Fibroblast of skin of abdomen (primary cell): Measurements from ENCODE around the gene PRRX2.

Source experiments
- DNase-seq: peaks from one replicate; pipeline ENCODE4 v3.0.0-alpha.2; 2013

Gene PRRX2

DNA sequence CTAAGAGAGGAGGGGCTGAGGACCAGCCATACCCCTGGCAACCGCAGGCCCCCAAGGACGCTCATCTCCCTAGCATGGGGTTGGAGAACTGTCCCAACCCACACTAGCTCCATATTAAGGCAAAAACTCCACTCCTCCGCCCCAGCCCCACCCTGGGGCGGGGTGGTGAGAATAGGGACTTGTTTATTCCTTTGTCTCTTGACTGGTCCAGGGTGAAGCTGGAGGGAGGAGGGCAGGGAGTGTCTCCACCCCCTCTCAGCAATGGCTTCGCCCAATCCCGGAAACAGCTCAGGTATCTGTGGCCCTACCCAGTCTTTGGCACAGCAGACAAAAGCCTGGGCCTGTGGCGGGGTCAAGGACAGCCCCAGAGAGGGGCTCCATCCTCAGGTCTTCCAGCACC is 16.9 kb downstream of the PRRX2 start:
- DNase-seq: no peak

DNA sequence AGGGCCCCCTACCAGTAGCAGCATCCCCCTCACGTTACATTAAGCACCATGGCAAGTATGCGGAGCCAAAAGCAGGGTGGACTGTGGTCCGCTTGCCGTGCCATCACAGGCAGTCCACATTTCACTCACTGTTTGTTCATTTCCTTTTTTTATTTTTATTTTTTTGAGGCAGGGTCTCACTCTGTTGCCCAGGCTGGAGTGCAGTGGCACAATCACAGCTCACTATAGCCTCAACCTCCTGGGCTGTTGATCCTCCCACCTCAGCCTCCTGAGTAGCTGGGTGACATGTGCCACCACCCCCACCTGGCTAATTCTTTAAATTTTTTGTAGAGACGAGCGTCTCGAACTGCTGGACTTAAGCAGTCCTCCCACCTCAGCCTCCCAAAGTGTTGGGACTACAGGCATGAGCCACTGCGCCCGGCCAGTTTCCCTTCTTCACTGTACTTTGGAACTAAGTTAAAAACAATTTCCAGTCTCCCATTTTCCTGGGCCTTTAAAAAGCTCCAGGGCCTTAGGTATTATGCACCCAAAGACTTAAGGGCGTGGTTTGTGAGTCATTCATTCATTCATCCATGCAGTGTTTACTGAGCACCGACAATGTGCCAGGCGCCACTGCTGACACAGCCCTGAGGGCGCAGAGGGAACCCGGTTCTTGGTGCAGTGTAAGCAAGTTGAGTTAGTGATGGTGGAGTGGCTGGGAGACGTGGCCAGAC is 19.9 kb downstream of the PRRX2 start:
- no peak for DNase-seq

- DNase-seq: no peak
Observed at GRCh38 chr9:129685933-129686259, 20.4 kb downstream of the PRRX2 start.

DNA sequence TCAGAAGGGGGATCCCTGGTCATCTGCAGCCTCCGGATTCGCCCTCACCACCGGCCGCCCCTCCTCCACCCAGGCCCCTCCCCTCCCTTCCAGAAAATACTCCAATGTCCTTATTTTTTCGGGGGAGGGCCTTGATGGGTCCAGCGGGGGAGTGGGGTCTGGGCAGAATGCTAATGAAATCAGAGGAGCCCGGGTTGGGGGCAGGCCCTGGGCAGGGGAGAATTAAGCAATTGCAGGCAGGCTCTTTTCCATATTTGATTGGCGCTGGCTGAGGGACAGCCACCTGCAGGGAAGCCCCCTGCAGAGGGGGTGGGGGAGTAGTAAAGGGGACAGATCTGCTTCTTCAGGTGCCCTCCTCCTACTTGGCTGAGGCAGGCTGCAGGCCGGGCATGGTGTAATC is 21.3 kb downstream of the PRRX2 start:
- no peak for DNase-seq

DNA sequence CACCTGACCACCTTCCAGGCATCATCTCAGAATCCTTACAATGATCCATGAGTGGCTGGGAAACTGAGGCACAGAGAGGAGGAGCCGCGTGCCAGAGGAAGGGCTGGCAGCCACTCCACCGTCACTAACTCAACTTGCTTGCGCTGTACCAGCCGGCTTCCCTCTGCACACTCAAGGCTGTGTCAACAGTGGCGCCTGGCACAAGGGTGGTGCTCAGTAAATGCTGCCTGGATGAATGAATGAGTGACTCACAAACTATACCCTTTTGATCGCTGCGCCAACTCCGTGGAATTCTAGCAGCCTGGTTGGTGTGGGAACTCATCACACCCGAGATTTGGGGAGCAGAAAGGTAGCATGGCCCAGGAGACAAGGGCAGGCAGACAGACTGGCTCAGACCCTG is 21.9 kb downstream of the PRRX2 start:
- no peak for DNase-seq

DNA sequence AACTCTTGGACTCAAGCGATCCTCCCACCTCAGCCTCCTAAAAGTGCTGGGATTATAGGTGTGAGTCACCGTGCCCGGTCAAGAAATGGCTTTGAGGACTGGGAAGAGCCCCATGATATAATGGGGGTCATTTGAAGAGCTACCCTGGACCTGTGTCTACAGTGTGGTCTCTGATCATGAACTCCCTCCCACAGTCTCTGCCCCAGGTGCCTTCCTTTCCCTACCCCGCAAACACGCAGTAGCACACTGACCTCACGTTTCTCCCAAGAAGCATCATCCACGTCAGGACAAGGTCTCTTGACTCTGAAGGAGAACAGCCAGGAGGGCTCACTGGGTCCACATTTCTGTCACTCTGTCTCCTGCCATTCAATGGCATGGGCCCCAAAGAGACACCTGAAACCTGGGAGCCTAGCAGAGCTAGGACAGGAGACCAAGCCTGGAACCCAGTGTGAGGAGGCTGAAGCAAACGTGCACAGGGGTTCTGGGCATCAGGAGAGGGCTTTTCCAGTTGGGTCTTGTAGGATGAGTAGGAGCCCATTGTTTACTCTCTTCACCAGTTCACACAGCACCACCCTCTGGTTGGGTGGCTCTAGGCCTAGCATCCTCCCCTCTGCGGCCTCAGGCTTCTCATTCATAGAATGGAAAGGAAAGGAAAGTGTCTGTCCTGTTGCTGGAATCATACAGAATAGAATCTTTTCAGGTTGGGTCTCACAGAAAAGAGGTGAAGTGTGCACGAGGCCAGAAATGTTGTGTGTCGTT is 23.0 kb downstream of the PRRX2 start:
- DNase-seq: no peak

DNA sequence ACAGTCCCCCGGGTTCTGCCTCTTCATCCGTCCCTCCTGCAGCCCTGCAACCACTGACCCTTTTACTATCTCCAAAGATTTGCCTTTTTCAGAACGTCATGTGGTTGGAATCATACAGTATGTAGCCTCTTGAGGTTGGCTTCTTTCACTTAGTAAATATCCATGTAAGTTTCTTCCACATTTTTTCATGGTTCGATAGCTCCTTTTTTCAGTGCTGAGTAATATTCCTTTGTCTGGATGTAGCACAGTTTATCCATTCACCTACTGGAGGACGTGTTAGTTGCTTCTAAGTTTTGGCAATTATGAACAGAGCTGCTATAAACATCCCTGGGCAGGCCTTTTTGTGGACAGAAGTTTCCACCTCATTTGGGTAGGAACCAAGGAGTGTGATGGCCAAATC is 27.1 kb downstream of the PRRX2 start:
- no peak for DNase-seq

DNA sequence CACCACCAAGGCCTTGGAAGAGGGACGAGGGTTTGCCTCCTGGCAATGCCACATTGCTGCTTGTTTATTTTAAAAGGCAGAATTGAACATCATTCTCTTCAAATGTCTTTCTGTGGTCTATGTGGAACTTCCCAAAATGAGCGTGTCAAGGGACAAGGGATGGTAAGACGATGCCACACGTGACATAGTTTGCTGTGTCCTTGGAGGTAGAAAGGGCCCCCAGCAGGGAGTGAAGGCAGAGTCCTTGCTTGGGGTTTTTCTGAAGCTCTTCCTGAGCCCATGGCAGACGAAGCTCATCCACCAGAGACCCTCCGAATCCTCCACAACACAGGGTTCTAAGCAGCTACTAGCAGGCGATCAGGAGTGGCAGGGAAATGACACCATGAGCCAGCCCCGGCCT is 28.3 kb downstream of the PRRX2 start:
- no peak for DNase-seq

GRCh38 chr9:129694243-129694646 is 28.8 kb downstream of the PRRX2 start:
- DNase-seq: no peak

DNA sequence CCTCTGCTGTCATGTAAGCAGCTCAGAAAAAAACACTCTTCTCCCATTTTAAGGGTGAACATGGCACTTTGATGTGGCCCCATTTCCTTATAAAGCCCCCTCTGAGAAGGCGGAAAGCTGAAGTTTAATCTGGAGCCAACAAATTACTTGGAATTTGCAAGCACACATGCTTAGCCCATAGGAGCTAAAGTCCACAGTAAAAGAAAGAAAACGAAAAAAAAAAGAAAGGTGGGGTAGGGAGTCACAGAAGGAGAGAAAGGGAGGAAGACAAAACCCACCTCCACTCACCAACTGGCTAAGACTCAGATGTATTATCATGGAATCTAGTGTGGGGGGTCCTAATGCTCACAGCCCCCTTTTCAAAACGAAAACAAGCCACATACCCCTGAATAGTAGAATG is 30.4 kb downstream of the PRRX2 start:
- DNase-seq: no peak

GRCh38 chr9:129696944-129697655 is 31.7 kb downstream of the PRRX2 start:
- DNase-seq: peak; percentile 81

DNA sequence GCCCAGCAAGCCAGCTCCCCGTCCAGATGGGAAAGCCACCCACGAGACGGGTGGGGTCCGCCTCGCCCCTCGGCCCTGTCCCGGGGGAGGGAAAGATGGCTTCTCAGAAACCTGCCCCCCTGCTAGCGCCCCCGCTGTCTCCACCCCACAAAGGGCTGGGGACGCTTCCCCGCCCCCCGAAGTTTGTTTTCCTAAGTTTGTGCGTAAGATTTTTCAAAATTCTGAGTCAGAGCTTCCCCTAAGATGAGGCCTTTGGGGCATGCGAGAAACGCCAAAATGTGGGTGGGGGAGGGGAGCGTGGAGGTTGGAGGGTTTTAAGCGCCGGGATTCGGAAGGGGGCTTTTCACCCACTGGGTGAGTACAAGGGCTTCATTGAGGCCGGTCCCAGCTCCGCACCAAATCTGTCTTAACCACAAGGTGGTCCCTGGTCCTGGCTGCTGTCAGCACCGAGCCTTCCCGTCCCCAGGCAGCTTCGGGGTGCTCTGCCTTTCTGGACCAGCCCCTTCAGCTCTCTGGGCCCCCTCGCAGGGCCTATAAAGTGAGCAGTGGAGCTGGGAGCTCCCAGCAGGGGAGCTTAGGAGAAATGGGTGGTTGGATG is 32.3 kb downstream of the PRRX2 start:
- peak; percentile 92 for DNase-seq

- peak; percentile 67 for DNase-seq
Observed at GRCh38 chr9:129698254-129698757, 32.9 kb downstream of the PRRX2 start.

DNA sequence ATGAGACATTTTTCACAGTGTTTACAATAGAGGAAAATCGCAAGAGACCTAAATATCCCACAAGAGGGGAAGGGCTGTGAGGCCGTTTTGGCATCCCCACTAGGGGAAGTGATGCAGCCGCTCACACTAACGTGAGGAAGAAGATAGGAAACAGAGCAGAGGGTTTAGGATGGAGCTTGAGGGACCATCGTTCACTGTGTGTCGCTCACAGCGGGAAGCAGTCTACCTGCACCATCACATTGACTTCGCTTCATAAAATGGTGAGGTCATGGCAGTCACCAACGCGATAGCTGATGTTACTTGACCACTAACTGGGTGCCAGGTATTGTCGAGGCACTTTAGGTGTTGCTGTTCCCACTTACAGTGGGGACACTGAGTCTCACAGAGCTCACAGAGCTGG is 35.6 kb downstream of the PRRX2 start:
- no peak for DNase-seq

DNA sequence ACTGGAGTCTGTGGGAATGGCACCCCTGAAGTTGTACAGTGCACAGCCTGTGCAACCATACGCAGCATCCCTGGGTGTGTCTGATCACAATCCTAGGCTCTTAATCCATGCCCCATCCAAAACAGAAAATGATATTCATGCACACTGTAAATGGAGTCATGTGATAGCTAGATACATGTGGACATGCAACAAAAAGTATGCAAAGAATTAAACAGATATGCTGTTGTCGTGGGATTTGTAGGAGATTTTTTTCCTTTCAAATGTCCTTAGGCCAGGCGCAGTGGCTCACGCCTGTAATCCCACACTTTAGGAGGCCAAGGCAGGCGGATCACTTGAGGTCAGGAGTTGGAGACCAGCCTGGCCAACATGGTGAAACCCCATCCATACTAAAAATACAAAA is 36.1 kb downstream of the PRRX2 start:
- no peak for DNase-seq

- DNase-seq: peak; percentile 90
Observed at GRCh38 chr9:129702589-129703520, 37.4 kb downstream of the PRRX2 start.

DNA sequence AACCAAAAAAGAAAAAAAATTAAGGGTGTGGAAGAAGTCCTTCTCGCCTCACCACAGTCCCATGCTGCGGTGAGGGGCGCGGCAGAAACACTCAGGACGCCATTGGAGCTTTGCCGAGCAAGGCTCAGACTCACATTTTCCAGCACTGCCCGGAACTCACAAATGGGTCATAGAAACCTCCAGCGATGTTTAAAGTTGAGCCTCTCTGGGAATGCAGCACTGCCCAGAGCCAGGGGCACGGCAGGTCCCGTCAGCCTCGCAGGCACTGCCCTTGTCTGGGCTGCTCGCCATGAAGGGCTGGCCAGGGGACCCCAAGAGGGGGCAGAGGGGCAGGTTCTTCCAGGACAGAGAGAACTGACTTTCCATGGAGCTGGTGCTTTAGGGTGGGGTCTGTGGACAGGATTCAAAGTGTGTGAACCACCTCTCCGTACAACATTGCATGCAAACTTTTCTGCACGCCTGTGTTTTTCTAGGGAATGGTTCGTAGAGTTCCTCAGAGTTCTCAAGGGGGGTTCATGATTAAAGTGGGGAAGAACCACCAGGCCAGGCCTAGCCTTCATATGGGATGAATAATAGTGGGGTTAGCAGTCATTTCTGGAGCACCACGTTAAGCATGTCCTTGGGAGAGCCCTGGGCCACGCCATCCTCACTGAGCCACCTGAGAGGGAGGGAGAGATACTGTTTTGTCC is 38.4 kb downstream of the PRRX2 start:
- peak; percentile 43 for DNase-seq

GRCh38 chr9:129704807-129705206 is 39.4 kb downstream of the PRRX2 start:
- peak; percentile 35 for DNase-seq

GRCh38 chr9:129708793-129709192 is 43.3 kb downstream of the PRRX2 start:
- DNase-seq: peak; percentile 77

DNA sequence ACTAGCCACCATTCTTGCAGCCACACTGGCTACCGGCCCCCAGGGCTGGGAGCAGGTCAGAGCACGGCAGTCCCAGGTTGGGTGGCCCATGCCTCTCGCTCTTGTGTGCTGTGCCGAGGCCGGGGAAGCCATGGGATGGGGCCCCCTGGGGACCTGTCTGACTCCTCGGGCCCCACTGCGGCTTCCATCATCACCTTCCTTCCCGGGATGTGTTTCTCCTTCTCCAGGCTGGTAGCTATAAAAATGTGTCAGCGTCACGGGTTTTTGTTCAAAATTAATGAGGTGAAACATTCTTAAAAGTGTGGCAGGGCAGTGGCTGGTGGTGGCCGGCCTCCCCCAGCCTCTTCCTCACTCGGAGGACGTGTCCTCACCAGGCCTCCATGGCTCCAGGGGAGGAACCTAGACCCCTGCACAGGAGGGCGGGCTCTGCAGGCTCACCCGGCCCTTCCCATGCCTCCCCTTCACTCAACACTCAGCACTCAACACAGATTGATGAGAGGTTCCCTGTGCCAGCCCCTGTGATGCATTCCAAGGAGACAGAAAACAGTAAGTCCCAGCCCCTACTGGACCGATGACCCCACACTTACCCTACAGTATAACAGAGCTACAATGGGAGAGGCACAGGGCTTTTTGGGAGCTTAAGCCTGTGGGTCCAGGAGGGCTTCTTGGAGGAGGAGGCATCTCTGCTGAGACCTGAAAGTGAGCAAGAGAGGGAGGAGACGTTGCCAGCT is 44.2 kb downstream of the PRRX2 start:
- peak; percentile 33 for DNase-seq

DNA sequence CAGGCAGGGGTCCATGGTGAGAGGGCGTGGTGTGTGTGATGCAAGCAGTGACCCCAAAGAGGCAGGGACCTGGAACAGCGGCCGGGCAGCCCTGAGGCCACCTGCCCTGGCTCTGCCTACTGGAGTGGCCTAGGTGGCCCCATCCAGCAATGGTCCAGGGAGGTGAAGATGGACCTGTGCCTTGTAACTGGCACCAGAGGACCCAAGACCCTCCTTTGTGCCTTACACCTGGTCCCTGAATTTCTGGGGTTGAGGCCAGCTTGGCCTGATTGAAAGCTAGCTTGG is 44.7 kb downstream of the PRRX2 start:
- no peak for DNase-seq
